Measurements from ENCODE around the gene CDC42BPA. TPM values are rescaled to one million over a fixed set of nuclear protein-coding genes. Genes with fewer than 3 reads are reported as not detected.

Gene CDC42BPA
- total RNA-seq, 1 experiment from 2014 or later: 25.2 TPM

DNA sequence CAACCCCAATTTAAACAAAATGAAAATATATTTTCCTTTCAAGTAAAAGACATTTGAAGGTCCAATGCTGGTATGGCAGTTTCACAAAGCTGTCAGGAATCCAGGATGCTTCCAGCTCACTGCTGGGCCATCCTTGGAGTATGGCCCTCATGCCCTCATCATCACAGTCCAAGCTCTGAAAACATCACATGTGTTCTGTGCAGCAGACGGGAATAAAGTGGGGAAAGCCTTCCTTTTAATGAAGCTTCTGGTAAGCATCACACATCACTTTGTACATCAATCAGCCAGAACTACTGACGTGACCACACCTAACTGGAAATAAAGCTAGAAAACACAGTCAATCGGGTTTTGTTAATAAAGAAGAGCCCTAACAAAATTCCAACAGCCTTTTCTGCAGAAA is 22.7 kb downstream of the CDC42BPA start (continued):
- TF ChIP-seq, protein P1, sequence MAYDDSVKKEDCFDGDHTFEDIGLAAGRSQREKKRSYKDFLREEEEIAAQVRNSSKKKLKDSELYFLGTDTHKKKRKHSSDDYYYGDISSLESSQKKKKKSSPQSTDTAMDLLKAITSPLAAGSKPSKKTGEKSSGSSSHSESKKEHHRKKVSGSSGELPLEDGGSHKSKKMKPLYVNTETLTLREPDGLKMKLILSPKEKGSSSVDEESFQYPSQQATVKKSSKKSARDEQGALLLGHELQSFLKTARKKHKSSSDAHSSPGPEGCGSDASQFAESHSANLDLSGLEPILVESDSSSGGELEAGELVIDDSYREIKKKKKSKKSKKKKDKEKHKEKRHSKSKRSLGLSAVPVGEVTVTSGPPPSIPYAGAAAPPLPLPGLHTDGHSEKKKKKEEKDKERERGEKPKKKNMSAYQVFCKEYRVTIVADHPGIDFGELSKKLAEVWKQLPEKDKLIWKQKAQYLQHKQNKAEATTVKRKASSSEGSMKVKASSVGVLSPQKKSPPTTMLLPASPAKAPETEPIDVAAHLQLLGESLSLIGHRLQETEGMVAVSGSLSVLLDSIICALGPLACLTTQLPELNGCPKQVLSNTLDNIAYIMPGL (CRISPR knock-in tag; IDR thresholded peaks at IDR 0.05): no peak
- TF ChIP-seq ZNF671 (CRISPR knock-in tag; IDR thresholded peaks at IDR 0.05): no peak
- TF ChIP-seq EMX1 (CRISPR knock-in tag; IDR thresholded peaks at IDR 0.05): no peak
- TF ChIP-seq CBFB (CRISPR knock-in tag; IDR thresholded peaks at IDR 0.05; ENCODE audit: low read depth): no peak
- no peak for TF ChIP-seq ZNF423 (CRISPR knock-in tag; IDR thresholded peaks at IDR 0.05)
- TF ChIP-seq, protein P2, sequence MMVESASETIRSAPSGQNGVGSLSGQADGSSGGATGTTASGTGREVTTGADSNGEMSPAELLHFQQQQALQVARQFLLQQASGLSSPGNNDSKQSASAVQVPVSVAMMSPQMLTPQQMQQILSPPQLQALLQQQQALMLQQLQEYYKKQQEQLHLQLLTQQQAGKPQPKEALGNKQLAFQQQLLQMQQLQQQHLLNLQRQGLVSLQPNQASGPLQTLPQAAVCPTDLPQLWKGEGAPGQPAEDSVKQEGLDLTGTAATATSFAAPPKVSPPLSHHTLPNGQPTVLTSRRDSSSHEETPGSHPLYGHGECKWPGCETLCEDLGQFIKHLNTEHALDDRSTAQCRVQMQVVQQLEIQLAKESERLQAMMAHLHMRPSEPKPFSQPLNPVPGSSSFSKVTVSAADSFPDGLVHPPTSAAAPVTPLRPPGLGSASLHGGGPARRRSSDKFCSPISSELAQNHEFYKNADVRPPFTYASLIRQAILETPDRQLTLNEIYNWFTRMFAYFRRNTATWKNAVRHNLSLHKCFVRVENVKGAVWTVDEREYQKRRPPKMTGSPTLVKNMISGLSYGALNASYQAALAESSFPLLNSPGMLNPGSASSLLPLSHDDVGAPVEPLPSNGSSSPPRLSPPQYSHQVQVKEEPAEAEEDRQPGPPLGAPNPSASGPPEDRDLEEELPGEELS (CRISPR knock-in tag; IDR thresholded peaks at IDR 0.05): no peak
- no peak for TF ChIP-seq ZNF396 (CRISPR knock-in tag; IDR thresholded peaks at IDR 0.05; ENCODE audit: borderline replicate concordance)

DNA sequence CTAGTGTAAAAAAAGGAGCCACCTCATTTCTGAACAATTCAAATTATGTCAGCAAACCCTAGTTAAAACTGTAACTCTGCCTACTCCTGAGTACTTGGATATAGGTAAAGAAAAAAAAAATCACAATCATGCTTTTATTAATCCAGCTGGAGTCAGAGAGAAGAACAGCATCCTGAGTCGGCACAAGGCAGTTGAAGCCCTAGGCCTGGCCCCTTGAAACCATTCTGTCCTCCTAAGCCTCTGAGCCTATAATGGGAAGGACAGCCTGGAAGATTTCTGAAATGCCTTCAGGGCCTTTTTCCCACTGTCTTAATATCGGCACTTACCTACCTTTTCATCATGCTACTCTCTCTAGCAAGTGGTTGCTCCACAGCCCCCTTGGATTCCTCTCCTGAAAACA is 32.5 kb downstream of the CDC42BPA start:
- DNase-seq (ENCODE audit: low spot score) (no peak), ATAC-seq (no peak)
- peaks cover 5% of the 10 kb centered on the region; the same call in 1 of the 2 replicates for H3K27me3 Mint-ChIP-seq (ENCODE audit: low read depth)
- no peaks in the 10 kb centered on the region for H3K4me1 Mint-ChIP-seq
- no peak overlapping the region for H3K27ac Mint-ChIP-seq
- H3K4me3 Mint-ChIP-seq: no peak overlapping the region
- CTCF ChIA-PET: no interaction called here
- TF ChIP-seq HMGA2 (CRISPR knock-in tag; IDR thresholded peaks at IDR 0.05) (no peak), OVOL2 (CRISPR knock-in tag; IDR thresholded peaks at IDR 0.05; ENCODE audit: borderline replicate concordance) (no peak), CBFB (CRISPR knock-in tag; IDR thresholded peaks at IDR 0.05; ENCODE audit: low read depth) (no peak), NR1H2 (CRISPR knock-in tag; IDR thresholded peaks at IDR 0.05) (no peak), ZNF138 (CRISPR knock-in tag; conservative IDR thresholded peaks at IDR 0.05) (no peak), ZNF396 (CRISPR knock-in tag; IDR thresholded peaks at IDR 0.05; ENCODE audit: borderline replicate concordance) (no peak), ZNF263 (CRISPR knock-in tag; IDR thresholded peaks at IDR 0.05; ENCODE audit: low read depth) (no peak), NFYB (CRISPR knock-in tag; conservative IDR thresholded peaks at IDR 0.05; ENCODE audit: low read depth) (no peak), ZNF317 (CRISPR knock-in tag; IDR thresholded peaks at IDR 0.05; ENCODE audit: borderline replicate concordance, low read depth) (no peak), ZNF671 (CRISPR knock-in tag; IDR thresholded peaks at IDR 0.05) (no peak), FOXJ3 (CRISPR knock-in tag; IDR thresholded peaks at IDR 0.05; ENCODE audit: borderline replicate concordance) (no peak), GRHL2 (CRISPR knock-in tag; IDR thresholded peaks at IDR 0.05; ENCODE audit: insufficient replicate concordance, severe bottlenecking) (no peak), CREM (CRISPR knock-in tag; IDR thresholded peaks at IDR 0.05) (no peak), PRRX2 (CRISPR knock-in tag; IDR thresholded peaks at IDR 0.05) (no peak), KAT7 (CRISPR knock-in tag; IDR thresholded peaks at IDR 0.05; ENCODE audit: borderline replicate concordance) (no peak)
- TF ChIP-seq, protein P3, sequence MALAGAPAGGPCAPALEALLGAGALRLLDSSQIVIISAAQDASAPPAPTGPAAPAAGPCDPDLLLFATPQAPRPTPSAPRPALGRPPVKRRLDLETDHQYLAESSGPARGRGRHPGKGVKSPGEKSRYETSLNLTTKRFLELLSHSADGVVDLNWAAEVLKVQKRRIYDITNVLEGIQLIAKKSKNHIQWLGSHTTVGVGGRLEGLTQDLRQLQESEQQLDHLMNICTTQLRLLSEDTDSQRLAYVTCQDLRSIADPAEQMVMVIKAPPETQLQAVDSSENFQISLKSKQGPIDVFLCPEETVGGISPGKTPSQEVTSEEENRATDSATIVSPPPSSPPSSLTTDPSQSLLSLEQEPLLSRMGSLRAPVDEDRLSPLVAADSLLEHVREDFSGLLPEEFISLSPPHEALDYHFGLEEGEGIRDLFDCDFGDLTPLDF (CRISPR knock-in tag; IDR thresholded peaks at IDR 0.05): no peak
- TF ChIP-seq, protein P4, sequence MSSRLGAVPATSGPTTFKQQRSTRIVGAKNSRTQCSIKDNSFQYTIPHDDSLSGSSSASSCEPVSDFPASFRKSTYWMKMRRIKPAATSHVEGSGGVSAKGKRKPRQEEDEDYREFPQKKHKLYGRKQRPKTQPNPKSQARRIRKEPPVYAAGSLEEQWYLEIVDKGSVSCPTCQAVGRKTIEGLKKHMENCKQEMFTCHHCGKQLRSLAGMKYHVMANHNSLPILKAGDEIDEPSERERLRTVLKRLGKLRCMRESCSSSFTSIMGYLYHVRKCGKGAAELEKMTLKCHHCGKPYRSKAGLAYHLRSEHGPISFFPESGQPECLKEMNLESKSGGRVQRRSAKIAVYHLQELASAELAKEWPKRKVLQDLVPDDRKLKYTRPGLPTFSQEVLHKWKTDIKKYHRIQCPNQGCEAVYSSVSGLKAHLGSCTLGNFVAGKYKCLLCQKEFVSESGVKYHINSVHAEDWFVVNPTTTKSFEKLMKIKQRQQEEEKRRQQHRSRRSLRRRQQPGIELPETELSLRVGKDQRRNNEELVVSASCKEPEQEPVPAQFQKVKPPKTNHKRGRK (CRISPR knock-in tag; IDR thresholded peaks at IDR 0.05; ENCODE audit: borderline replicate concordance): no peak
- TF ChIP-seq, protein P5, sequence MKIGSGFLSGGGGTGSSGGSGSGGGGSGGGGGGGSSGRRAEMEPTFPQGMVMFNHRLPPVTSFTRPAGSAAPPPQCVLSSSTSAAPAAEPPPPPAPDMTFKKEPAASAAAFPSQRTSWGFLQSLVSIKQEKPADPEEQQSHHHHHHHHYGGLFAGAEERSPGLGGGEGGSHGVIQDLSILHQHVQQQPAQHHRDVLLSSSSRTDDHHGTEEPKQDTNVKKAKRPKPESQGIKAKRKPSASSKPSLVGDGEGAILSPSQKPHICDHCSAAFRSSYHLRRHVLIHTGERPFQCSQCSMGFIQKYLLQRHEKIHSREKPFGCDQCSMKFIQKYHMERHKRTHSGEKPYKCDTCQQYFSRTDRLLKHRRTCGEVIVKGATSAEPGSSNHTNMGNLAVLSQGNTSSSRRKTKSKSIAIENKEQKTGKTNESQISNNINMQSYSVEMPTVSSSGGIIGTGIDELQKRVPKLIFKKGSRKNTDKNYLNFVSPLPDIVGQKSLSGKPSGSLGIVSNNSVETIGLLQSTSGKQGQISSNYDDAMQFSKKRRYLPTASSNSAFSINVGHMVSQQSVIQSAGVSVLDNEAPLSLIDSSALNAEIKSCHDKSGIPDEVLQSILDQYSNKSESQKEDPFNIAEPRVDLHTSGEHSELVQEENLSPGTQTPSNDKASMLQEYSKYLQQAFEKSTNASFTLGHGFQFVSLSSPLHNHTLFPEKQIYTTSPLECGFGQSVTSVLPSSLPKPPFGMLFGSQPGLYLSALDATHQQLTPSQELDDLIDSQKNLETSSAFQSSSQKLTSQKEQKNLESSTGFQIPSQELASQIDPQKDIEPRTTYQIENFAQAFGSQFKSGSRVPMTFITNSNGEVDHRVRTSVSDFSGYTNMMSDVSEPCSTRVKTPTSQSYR (CRISPR knock-in tag; IDR thresholded peaks at IDR 0.05): no peak
- TF ChIP-seq, protein P6, sequence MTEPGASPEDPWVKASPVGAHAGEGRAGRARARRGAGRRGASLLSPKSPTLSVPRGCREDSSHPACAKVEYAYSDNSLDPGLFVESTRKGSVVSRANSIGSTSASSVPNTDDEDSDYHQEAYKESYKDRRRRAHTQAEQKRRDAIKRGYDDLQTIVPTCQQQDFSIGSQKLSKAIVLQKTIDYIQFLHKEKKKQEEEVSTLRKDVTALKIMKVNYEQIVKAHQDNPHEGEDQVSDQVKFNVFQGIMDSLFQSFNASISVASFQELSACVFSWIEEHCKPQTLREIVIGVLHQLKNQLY (CRISPR knock-in tag; IDR thresholded peaks at IDR 0.05): no peak
- TF ChIP-seq, protein P7, sequence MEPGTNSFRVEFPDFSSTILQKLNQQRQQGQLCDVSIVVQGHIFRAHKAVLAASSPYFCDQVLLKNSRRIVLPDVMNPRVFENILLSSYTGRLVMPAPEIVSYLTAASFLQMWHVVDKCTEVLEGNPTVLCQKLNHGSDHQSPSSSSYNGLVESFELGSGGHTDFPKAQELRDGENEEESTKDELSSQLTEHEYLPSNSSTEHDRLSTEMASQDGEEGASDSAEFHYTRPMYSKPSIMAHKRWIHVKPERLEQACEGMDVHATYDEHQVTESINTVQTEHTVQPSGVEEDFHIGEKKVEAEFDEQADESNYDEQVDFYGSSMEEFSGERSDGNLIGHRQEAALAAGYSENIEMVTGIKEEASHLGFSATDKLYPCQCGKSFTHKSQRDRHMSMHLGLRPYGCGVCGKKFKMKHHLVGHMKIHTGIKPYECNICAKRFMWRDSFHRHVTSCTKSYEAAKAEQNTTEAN (CRISPR knock-in tag; IDR thresholded peaks at IDR 0.05): no peak
- peaks cover 48% of the 10 kb centered on the region for H3K9me3 Mint-ChIP-seq
- peaks cover 47% of the 10 kb centered on the region for H3K36me3 Mint-ChIP-seq
- POLR2A ChIA-PET: no interaction called here
